Fibroblast of the aortic adventitia (primary cell): ENCODE data around the gene USF1. TPM values are rescaled to one million over a fixed set of nuclear protein-coding genes. Genes with fewer than 3 reads are reported as not detected.
"Not testable (repeated sequence)": the region's sequence is repeated elsewhere in the genome, so short reads cannot be mapped to it uniquely, and the experiment has no call there.

Experiments
- DNase-seq: peaks from one replicate; pipeline ENCODE4 v3.0.0-alpha.2; 2010; ENCODE audit warnings: low read depth
- H3K4me3 ChIP-seq: 2 replicates; pipeline ENCODE4 v1.5.1; 2011; ENCODE audit warnings: low read depth, mild to moderate bottlenecking, control low read depth, low read length, moderate library complexity
- total RNA-seq: library from RNA; depleted of rRNA; stranded (reverse); fragments of >200 nt; gene quantifications from 2 replicates; pipeline ENCODE4 v1.2.3, GENCODE V29; 2012; ENCODE audit warnings: low replicate concordance
- TF ChIP-seq, protein P1 (sequence below): IDR thresholded peaks from 2 replicates; pipeline ENCODE4 v1.5.1; 2011; ENCODE audit warnings: mild to moderate bottlenecking, low read length, control low read depth, inconsistent platforms; ENCODE audit not compliant: insufficient read depth

USF1 gene
- total RNA-seq, 1 donor, result 36.2 TPM

DNA sequence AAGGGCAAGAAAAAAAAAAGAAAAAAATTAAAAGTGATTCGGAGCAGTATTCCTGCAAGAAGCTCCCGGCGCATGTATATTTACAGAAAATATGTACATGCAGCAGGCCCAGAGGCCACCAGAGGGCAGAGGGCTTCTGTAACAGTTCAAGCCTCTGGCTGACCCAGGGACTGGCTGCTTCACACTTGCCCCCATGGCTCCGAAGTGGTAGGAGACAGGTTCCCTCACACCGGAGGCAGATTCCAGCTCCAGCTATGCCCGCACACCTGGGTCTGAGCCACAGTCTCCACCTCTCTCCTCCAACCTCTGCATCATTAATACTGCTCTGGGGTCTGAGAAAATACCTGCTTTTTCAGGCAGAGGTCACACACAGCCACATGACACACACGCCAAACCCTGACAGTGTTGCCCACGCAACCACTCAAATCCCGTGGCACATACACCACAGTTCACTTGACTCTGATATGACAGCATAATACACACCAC lies 26.2 kb upstream of the USF1 start:
- TF ChIP-seq, protein P1, sequence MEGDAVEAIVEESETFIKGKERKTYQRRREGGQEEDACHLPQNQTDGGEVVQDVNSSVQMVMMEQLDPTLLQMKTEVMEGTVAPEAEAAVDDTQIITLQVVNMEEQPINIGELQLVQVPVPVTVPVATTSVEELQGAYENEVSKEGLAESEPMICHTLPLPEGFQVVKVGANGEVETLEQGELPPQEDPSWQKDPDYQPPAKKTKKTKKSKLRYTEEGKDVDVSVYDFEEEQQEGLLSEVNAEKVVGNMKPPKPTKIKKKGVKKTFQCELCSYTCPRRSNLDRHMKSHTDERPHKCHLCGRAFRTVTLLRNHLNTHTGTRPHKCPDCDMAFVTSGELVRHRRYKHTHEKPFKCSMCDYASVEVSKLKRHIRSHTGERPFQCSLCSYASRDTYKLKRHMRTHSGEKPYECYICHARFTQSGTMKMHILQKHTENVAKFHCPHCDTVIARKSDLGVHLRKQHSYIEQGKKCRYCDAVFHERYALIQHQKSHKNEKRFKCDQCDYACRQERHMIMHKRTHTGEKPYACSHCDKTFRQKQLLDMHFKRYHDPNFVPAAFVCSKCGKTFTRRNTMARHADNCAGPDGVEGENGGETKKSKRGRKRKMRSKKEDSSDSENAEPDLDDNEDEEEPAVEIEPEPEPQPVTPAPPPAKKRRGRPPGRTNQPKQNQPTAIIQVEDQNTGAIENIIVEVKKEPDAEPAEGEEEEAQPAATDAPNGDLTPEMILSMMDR, result peak; percentile 72
- H3K4me3 ChIP-seq, result no peak overlapping the region
- peak; percentile 69 for DNase-seq

GRCh38 chr1:161070761-161071160 lies 25.0 kb upstream of the USF1 start:
- DNase-seq, result no peak
- no peak overlapping the region for H3K4me3 ChIP-seq
- TF ChIP-seq, protein P1, result no peak

GRCh38 chr1:161069731-161070270 lies 24.0 kb upstream of the USF1 start, which contains the start of gene ARHGAP30:
Gene ARHGAP30 (minus strand): TSS chr1:161069891. CDS start chr1:161069624, 267 bp downstream.
- DNase-seq, result no peak
- TF ChIP-seq, protein P1, result no peak
- H3K4me3 ChIP-seq, result no peak within 1 kb of the TSS

DNA sequence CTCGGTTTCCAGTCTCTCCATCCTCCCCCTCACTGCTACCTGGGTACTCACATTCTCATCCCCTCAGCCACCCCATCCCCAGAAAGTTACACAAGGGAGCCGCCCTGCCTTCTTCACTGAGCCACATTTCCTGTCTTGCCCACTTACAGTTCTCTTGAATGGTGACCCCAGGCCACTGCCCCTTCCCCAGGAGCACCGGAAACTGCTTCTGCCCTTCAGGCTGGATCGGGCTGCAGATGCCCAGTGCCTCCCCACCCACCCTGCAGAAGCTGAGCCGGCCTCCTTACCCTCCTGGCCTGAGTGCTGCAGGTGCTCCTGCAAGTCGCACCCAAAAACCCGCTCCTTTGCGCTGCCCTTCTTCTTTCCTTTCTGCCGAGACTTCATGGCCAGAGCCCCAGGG lies 23.5 kb upstream of the USF1 start:
- DNase-seq, result no peak
- no peak overlapping the region for H3K4me3 ChIP-seq
- TF ChIP-seq, protein P1, result no peak

GRCh38 chr1:161068306-161069234 lies 22.8 kb upstream of the USF1 start:
- H3K4me3 ChIP-seq, result no peak overlapping the region
- no peak for DNase-seq
- TF ChIP-seq, protein P1, result no peak

DNA sequence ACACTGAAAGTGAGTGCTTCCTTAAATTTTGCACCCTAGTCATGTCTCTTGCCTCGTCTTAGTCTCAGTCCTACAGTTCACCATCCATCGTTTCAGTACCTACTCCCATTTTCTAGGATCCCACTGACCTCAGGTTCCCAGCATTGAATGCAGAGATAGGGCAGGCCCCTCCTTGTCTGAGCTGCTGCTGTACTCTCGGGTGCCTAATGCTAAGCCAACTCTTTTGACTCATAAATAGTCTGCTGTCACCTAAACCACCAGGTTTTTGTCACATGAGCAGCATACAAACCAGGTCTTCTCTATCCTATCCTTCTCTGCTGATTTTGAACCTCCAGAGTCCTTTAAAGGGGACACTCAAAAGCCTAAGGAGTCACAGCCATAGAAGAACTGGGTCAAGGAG lies 20.9 kb upstream of the USF1 start:
- TF ChIP-seq, protein P1, result no peak
- H3K4me3 ChIP-seq, result no peak overlapping the region

GRCh38 chr1:161065681-161066080 lies 19.9 kb upstream of the USF1 start:
- not testable (repeated sequence) for DNase-seq, H3K4me3 ChIP-seq

More for the DNA sequence above, 20.9 kb upstream of the USF1 start:
- no peak for DNase-seq

DNA sequence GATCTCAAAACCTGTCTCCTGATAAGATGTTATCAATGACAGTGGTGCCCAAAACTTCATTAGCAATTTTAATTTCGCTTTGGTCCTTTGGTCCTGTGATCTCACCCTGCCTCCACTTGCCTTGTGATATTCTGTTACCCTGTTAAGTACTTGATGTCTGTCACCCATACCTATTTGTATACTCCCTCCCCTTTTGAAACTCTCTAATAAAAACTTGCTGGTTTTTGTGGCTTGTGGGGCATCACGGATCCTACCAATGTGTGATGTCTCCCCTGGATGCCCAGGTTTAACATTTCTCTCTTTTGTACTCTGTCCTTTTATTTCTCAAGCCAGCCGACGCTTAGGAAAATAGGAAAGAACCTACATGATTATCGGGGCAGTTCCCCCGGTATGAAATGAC lies 18.2 kb upstream of the USF1 start:
- H3K4me3 ChIP-seq, DNase-seq: not testable (repeated sequence)
